HG03558 (cell line): ENCODE results near the gene RAB34.
"Not testable (repeated sequence)": the region's sequence is repeated elsewhere in the genome, so short reads cannot be mapped to it uniquely, and the experiment has no call there.

ENCODE experiments used
- ATAC-seq: cut with Tn5 transposase; IDR thresholded peaks from one replicate; pipeline ENCODE4 v1.9.1; 2021; ENCODE audit warnings: moderate number of reproducible peaks; ENCODE audit not compliant: unreplicated experiment; ENCODE audit errors: extremely low read depth

The RAB34 gene

GRCh38 chr17:28728364-28729200 is 10.9 kb upstream of the RAB34 start, which contains the start of gene NEK8:
Gene NEK8, plus strand, starts transcription at chr17:28728788. Its CDS starts 26 bp downstream, at chr17:28728814.
- ATAC-seq: no peak

GRCh38 chr17:28726627-28727491 is 9.2 kb upstream of the RAB34 start:
- no peak for ATAC-seq

- no peak for ATAC-seq
These were observed 8.6 kb upstream of the RAB34 start, which contains the start of gene TLCD1 for GRCh38 chr17:28726226-28726626. Gene TLCD1, minus strand, starts transcription at chr17:28726233. Its CDS starts 136 bp downstream, at chr17:28726097.

- no peak for ATAC-seq
These were observed 8.1 kb upstream of the RAB34 start for GRCh38 chr17:28725660-28726225.

- ATAC-seq: no peak
These were observed 7.5 kb upstream of the RAB34 start for GRCh38 chr17:28725166-28725659.

- no peak for ATAC-seq
These were observed 7.0 kb upstream of the RAB34 start for GRCh38 chr17:28724500-28725165.

GRCh38 chr17:28723836-28724499 is 6.3 kb upstream of the RAB34 start:
- not testable (repeated sequence) for ATAC-seq

GRCh38 chr17:28723159-28723835 is 5.6 kb upstream of the RAB34 start:
- no peak for ATAC-seq

GRCh38 chr17:28722417-28723158 is 4.9 kb upstream of the RAB34 start:
- ATAC-seq: no peak

- not testable (repeated sequence) for ATAC-seq
These were observed 3.3 kb upstream of the RAB34 start for GRCh38 chr17:28720997-28721329.

- no peak for ATAC-seq
These were observed 2.8 kb upstream of the RAB34 start for GRCh38 chr17:28720247-28720996.

GRCh38 chr17:28719021-28719433 is 1.4 kb upstream of the RAB34 start:
- no peak for ATAC-seq

- no peak for ATAC-seq
These were observed 809 bp upstream of the RAB34 start for GRCh38 chr17:28718333-28719020.

GRCh38 chr17:28716740-28717577 is 709 bp downstream of the RAB34 start:
- ATAC-seq: no peak

GRCh38 chr17:28715217-28715616 is 2.5 kb downstream of the RAB34 start:
- no peak for ATAC-seq

- ATAC-seq: no peak
These were observed 3.4 kb downstream of the RAB34 start for GRCh38 chr17:28714281-28714680.
